ENCODE data around the gene L1CAM. TPM values are rescaled to one million over a fixed set of nuclear protein-coding genes. Genes with fewer than 3 reads are reported as not detected.

The L1CAM gene
- total and polyA plus RNA-seq, 2 of the 8 experiments (the other 6 are each of a cell fraction or from before 2014, with no cell fraction given), result 11.0 to 43.0 TPM

GRCh38 chrX:153934148-153934761, 48.3 kb upstream of the L1CAM start:
- Histone ChIP-seq H3K14ac (ENCODE audit: insufficient read length) (no peak overlapping the region), H3K23me2 (ENCODE audit: low read depth, low read length) (0 out of 2 replicates have a peak, but pooled peaks cover 2% of the 10 kb centered on the region), H3K9me3 (ENCODE audit: insufficient read depth in 2 of 2, low read depth in 1 of 2, low read length in 1 of 2) (no peaks in the 10 kb centered on the region), H3K4ac (replicated peaks; ENCODE audit: insufficient read length, low read depth, low read length) (no peak overlapping the region), H4K8ac (ENCODE audit: extremely low read depth, insufficient read depth, low read length) (no peak overlapping the region), H3K27me3 (replicated peaks in 1 of 4; ENCODE audit: control insufficient read depth in 3 of 4, extremely low read depth in 1 of 4, insufficient read depth in 3 of 4, low read length in 3 of 4) (no peaks in the 10 kb centered on the region), H4K91ac (replicated peaks; ENCODE audit: insufficient read length, low read length) (no peak overlapping the region), H3K23ac (ENCODE audit: insufficient read length) (no peak overlapping the region), H3K79me1 (ENCODE audit: low read depth, low read length) (no peaks in the 10 kb centered on the region), H3K4me1 (replicated peaks in 1 of 4; ENCODE audit: control insufficient read depth in 3 of 4, insufficient read depth in 4 of 4, low read length in 3 of 4) (peaks cover 0 to 5% (median 3%) of the 10 kb centered on the region in 4 experiments; a peak in 5 of 7 replicates), H3K9ac (replicated peaks in 1 of 4; ENCODE audit: extremely low read depth in 1 of 4, low read depth in 3 of 4, low read length in 3 of 4) (peak overlapping the region; percentile 20 to 80 (median 60); a peak in 5 of 7 replicates), H2BK5ac (ENCODE audit: low read depth, low read length) (no peak overlapping the region), H2BK20ac (ENCODE audit: low read length) (no peak overlapping the region), H2AFZ (ENCODE audit: low read length) (no peak overlapping the region), H3K4me3 (ENCODE audit: extremely low read depth in 1 of 4, insufficient read depth in 2 of 4, low read depth in 3 of 4, low read length in 4 of 4) (peak overlapping the region; percentile 57 to 87 (median 66)), H4K20me1 (replicated peaks in 1 of 2; ENCODE audit: control insufficient read depth in 1 of 2, insufficient read depth in 2 of 2, low read length in 2 of 2) (peaks cover 0 to 3% of the 10 kb centered on the region in 2 experiments), H2BK12ac (ENCODE audit: low read depth, low read length) (no peak overlapping the region), H3K79me2 (ENCODE audit: control insufficient read depth in 1 of 2, insufficient read depth in 2 of 2, low read length in 2 of 2) (peaks cover 0 to 13% of the 10 kb centered on the region in 2 experiments; a peak in 2 of 4 replicates), H2BK120ac (replicated peaks; ENCODE audit: low read depth, low read length) (no peak overlapping the region), H3K18ac (ENCODE audit: extremely low read depth, low read length) (no peak overlapping the region), H2AK5ac (ENCODE audit: low read depth, low read length) (no peak overlapping the region), H2BK15ac (ENCODE audit: low read length) (no peak overlapping the region), H3K56ac (replicated peaks; ENCODE audit: insufficient read length, low read depth, low read length) (no peak overlapping the region), H4K5ac (ENCODE audit: insufficient read length, low read depth, low read length) (no peak overlapping the region), H3K36me3 (ENCODE audit: control insufficient read depth in 2 of 4, insufficient read depth in 4 of 4, low read length in 3 of 4) (peaks cover 0 to 10% (median 4%) of the 10 kb centered on the region in 4 experiments; a peak in 2 of 8 replicates), H3K27ac (ENCODE audit: low read depth, low read length) (no peak overlapping the region), H3K4me2 (ENCODE audit: insufficient read depth in 1 of 2, low read depth in 2 of 2, low read length in 2 of 2) (peak overlapping the region; percentile 70 to 79)
- 6% methylated on average over 8 of the region's 33 CpGs; no CpG with 5 or more reads in 1 of the 2 experiments for WGBS, 2 experiments (ENCODE audit: extremely low coverage in 1 of 2, insufficient coverage in 1 of 2, insufficient read length in 1 of 2, insufficient replicate concordance in 2 of 2, low coverage in 1 of 2, low lambda C conversion rate in 2 of 2, missing lambda C conversion rate in 1 of 2)
- no peak for FAIRE-seq
- ChIA-PET CTCF (ENCODE audit: partially characterized antibody) (interaction anchor here (0.7 to 19.6 kb wide), 4 partner anchors 10 to 156 kb away, joined by 3 to 272 read pairs (median 4); partner anchors contain the start of gene RENBP), POLR2A (ENCODE audit: partially characterized antibody) (interaction anchor here (0.7 to 18.9 kb wide), 8 partner anchors 10 to 334 kb away, joined by 3 to 231 read pairs (median 4); partner anchors contain the start of genes ARHGAP4, IDH3G, RENBP and SSR4)
- DNase-seq (ENCODE audit: low read depth in 1 of 2, low spot score in 2 of 2), result no peak
- TF ChIP-seq POLR2AphosphoS5 (IDR thresholded peaks at IDR 0.05; ENCODE audit: low read depth, low read length), result no peak
